Trophoblast cell (in vitro differentiated cells and primary cell): ENCODE measurements around the gene CELF6.

ENCODE experiments used
- DNase-seq, 2 donors: peaks; one replicate each; pipeline ENCODE4 v3.0.0-alpha.2; 2016
- H2AFZ ChIP-seq: 2 replicates; pipeline ENCODE4 v1.6.1; 2013; ENCODE audit warnings: low read length, moderate library complexity, mild to moderate bottlenecking; ENCODE audit not compliant: insufficient read depth, poor library complexity
- H2AK5ac ChIP-seq: 2 replicates; pipeline ENCODE4 v1.6.1; 2013; ENCODE audit warnings: mild to moderate bottlenecking, low read length
- H2BK120ac ChIP-seq: 2 replicates; pipeline ENCODE4 v1.6.1; 2013; ENCODE audit warnings: low read length, mild to moderate bottlenecking, moderate library complexity; ENCODE audit not compliant: insufficient read depth, poor library complexity
- H2BK12ac ChIP-seq: 2 replicates; pipeline ENCODE4 v1.6.1; 2013; ENCODE audit warnings: mild to moderate bottlenecking, low read length, moderate library complexity
- H2BK5ac ChIP-seq: 2 replicates; pipeline ENCODE4 v1.6.1; 2013; ENCODE audit warnings: low read length, low read depth, moderate library complexity, mild to moderate bottlenecking; ENCODE audit not compliant: poor library complexity
- H3K14ac ChIP-seq: 2 replicates; pipeline ENCODE4 v1.6.1; 2013; ENCODE audit warnings: mild to moderate bottlenecking, low read length
- H3K18ac ChIP-seq: 2 replicates; pipeline ENCODE4 v1.6.1; 2013; ENCODE audit warnings: mild to moderate bottlenecking, low read length
- H3K23ac ChIP-seq: 2 replicates; pipeline ENCODE4 v1.6.1; 2013; ENCODE audit warnings: low read length
- H3K27ac ChIP-seq: 2 replicates; pipeline ENCODE4 v1.5.1; 2013; ENCODE audit warnings: low read depth, mild to moderate bottlenecking, inconsistent platforms, low read length, moderate library complexity
- H3K27me3 ChIP-seq: 2 replicates; pipeline ENCODE4 v1.6.1; 2013; ENCODE audit warnings: inconsistent platforms, mild to moderate bottlenecking, low read length, moderate library complexity; ENCODE audit not compliant: insufficient read depth
- H3K36me3 ChIP-seq, 2 experiments: 1 replicate in 1 of 2; 2 replicates in 1 of 2; pipeline ENCODE4 v1.6.1; 2013; ENCODE audit warnings: low read length in 2 of 2, mild to moderate bottlenecking in 2 of 2, moderate library complexity in 1 of 2; ENCODE audit not compliant: insufficient read depth in 2 of 2, control insufficient read depth in 1 of 2
- H3K4ac ChIP-seq: 2 replicates; pipeline ENCODE4 v1.6.1; 2013; ENCODE audit warnings: low read depth, mild to moderate bottlenecking, low read length, moderate library complexity
- H3K4me1 ChIP-seq, 2 experiments: 1 replicate in 1 of 2; 2 replicates in 1 of 2; pipeline ENCODE4 v1.6.1; 2013; ENCODE audit warnings: low read length in 2 of 2, mild to moderate bottlenecking in 2 of 2, moderate library complexity in 1 of 2; ENCODE audit not compliant: insufficient read depth in 2 of 2, control insufficient read depth in 1 of 2
- H3K4me2 ChIP-seq: 2 replicates; pipeline ENCODE4 v1.6.1; 2013; ENCODE audit warnings: inconsistent platforms, mild to moderate bottlenecking, low read length, moderate library complexity
- H3K4me3 ChIP-seq: 2 replicates; pipeline ENCODE4 v1.5.1; 2013; ENCODE audit warnings: mild to moderate bottlenecking, low read depth, low read length, inconsistent platforms
- H3K79me1 ChIP-seq: one replicate; pipeline ENCODE4 v1.6.1; 2013; ENCODE audit warnings: low read length
- H3K79me2 ChIP-seq: 2 replicates; pipeline ENCODE4 v1.6.1; 2013; ENCODE audit warnings: low read length, mild to moderate bottlenecking; ENCODE audit not compliant: control insufficient read depth, insufficient read depth, poor library complexity
- H3K9ac ChIP-seq: 2 replicates; pipeline ENCODE4 v1.6.1; 2013; ENCODE audit warnings: mild to moderate bottlenecking, low read length
- H3K9me3 ChIP-seq: 2 replicates; pipeline ENCODE4 v1.6.1; 2013; ENCODE audit warnings: low read depth, mild to moderate bottlenecking, control low read depth, inconsistent platforms, low read length; ENCODE audit not compliant: insufficient read depth
- H4K12ac ChIP-seq: 2 replicates; pipeline ENCODE4 v1.6.1; 2013; ENCODE audit warnings: low read depth, mild to moderate bottlenecking, low read length, moderate library complexity
- H4K8ac ChIP-seq: 2 replicates; pipeline ENCODE4 v1.6.1; 2013; ENCODE audit warnings: low read depth, mild to moderate bottlenecking, low read length, moderate library complexity
- H4K91ac ChIP-seq: one replicate; pipeline ENCODE4 v1.6.1; 2013; ENCODE audit warnings: low read depth, mild to moderate bottlenecking, low read length, moderate library complexity
- WGBS: extraction: QIAGEN DNeasy Blood & Tissue Kit; methylation state at CpG from one replicate; pipeline ENCODE4 v1.1.7; 2013; ENCODE audit warnings: missing lambda C conversion rate; ENCODE audit not compliant: insufficient read length, insufficient coverage; ENCODE audit errors: extremely low coverage; 5-methylcytosine and 5-hydroxymethylcytosine counted together

CELF6 gene

GRCh38 chr15:72342385-72342784 lies 22.4 kb upstream of the CELF6 start:
- H2AFZ ChIP-seq: no peak overlapping the region
- no peak overlapping the region for H2BK120ac ChIP-seq
- no peak overlapping the region for H3K18ac ChIP-seq
- H2AK5ac ChIP-seq: no peak overlapping the region
- H3K4me1 ChIP-seq: peaks cover 0 to 6% of the 10 kb centered on the region in 2 experiments
- no peaks in the 10 kb centered on the region for H3K79me1 ChIP-seq
- no peak overlapping the region for H3K27ac ChIP-seq
- no peak overlapping the region for H3K14ac ChIP-seq
- H3K4me3 ChIP-seq: no peak overlapping the region
- H3K23ac ChIP-seq: no peak overlapping the region
- no peak overlapping the region for H4K8ac ChIP-seq
- H4K91ac ChIP-seq: no peak overlapping the region
- H2BK5ac ChIP-seq: no peak overlapping the region
- H2BK12ac ChIP-seq: no peak overlapping the region
- no peaks in the 10 kb centered on the region for H3K79me2 ChIP-seq
- H3K36me3 ChIP-seq: peaks cover 22 to 33% of the 10 kb centered on the region in 2 experiments
- no peak overlapping the region for H3K4ac ChIP-seq
- H3K4me2 ChIP-seq: no peak overlapping the region
- peaks cover 2% of the 10 kb centered on the region for H3K9me3 ChIP-seq
- no peak overlapping the region for H4K12ac ChIP-seq
- DNase-seq: peak; percentile 44 to 59
- H3K27me3 ChIP-seq: no peaks in the 10 kb centered on the region
- H3K9ac ChIP-seq: no peak overlapping the region
- no CpG with 5 or more reads among the region's 11 CpGs for WGBS

GRCh38 chr15:72341361-72341760 lies 21.4 kb upstream of the CELF6 start:
- peaks cover 2% of the 10 kb centered on the region for H3K9me3 ChIP-seq
- WGBS: no CpG with 5 or more reads among the region's 6 CpGs
- DNase-seq: no peak
- H3K14ac ChIP-seq: no peak overlapping the region
- no peak overlapping the region for H3K4me2 ChIP-seq
- no peak overlapping the region for H3K27ac ChIP-seq
- no peak overlapping the region for H2BK5ac ChIP-seq
- H4K8ac ChIP-seq: no peak overlapping the region
- no peaks in the 10 kb centered on the region for H3K79me2 ChIP-seq
- no peak overlapping the region for H3K18ac ChIP-seq
- no peaks in the 10 kb centered on the region for H3K79me1 ChIP-seq
- peaks cover 16 to 24% of the 10 kb centered on the region in 2 experiments for H3K36me3 ChIP-seq
- peak overlapping the region; percentile 78 for H3K23ac ChIP-seq
- H2AK5ac ChIP-seq: no peak overlapping the region
- H4K12ac ChIP-seq: no peak overlapping the region
- H4K91ac ChIP-seq: no peak overlapping the region
- no peak overlapping the region for H3K4ac ChIP-seq
- no peak overlapping the region for H2BK12ac ChIP-seq
- peaks cover 0 to 6% of the 10 kb centered on the region in 2 experiments for H3K4me1 ChIP-seq
- no peak overlapping the region for H3K4me3 ChIP-seq
- H3K27me3 ChIP-seq: no peaks in the 10 kb centered on the region
- H3K9ac ChIP-seq: no peak overlapping the region
- H2AFZ ChIP-seq: no peak overlapping the region
- no peak overlapping the region for H2BK120ac ChIP-seq

- no peak for DNase-seq
- Histone ChIP-seq H2BK12ac (no peak overlapping the region), H3K14ac (no peak overlapping the region), H3K4ac (no peak overlapping the region), H2AFZ (no peak overlapping the region), H3K27ac (no peak overlapping the region), H4K8ac (no peak overlapping the region), H3K18ac (no peak overlapping the region), H4K12ac (no peak overlapping the region), H2AK5ac (no peak overlapping the region), H4K91ac (no peak overlapping the region), H2BK5ac (no peak overlapping the region), H3K79me1 (no peaks in the 10 kb centered on the region), H3K79me2 (no peaks in the 10 kb centered on the region), H3K9ac (no peak overlapping the region), H3K36me3 (peaks cover 9 to 14% of the 10 kb centered on the region in 2 experiments), H3K4me2 (no peak overlapping the region), H2BK120ac (no peak overlapping the region), H3K9me3 (peaks cover 2% of the 10 kb centered on the region), H3K27me3 (no peaks in the 10 kb centered on the region), H3K4me1 (peaks cover 0 to 6% of the 10 kb centered on the region in 2 experiments), H3K23ac (no peak overlapping the region), H3K4me3 (no peak overlapping the region)
- WGBS: no CpG with 5 or more reads among the region's 1 CpG
Measured at GRCh38 chr15:72340366-72340765, 20.4 kb upstream of the CELF6 start.

GRCh38 chr15:72339777-72340177 lies 19.8 kb upstream of the CELF6 start:
- Histone ChIP-seq H3K4me3 (no peak overlapping the region), H3K79me2 (no peaks in the 10 kb centered on the region), H2AFZ (no peak overlapping the region), H4K91ac (no peak overlapping the region), H3K79me1 (no peaks in the 10 kb centered on the region), H3K4me2 (no peak overlapping the region), H3K9ac (no peak overlapping the region), H3K36me3 (peaks cover 6 to 11% of the 10 kb centered on the region in 2 experiments), H3K4me1 (peaks cover 0 to 6% of the 10 kb centered on the region in 2 experiments), H3K18ac (no peak overlapping the region), H3K4ac (no peak overlapping the region), H4K8ac (no peak overlapping the region), H2BK120ac (no peak overlapping the region), H2BK5ac (no peak overlapping the region), H2AK5ac (no peak overlapping the region), H3K23ac (no peak overlapping the region), H4K12ac (no peak overlapping the region), H3K27ac (no peak overlapping the region), H3K14ac (no peak overlapping the region), H3K9me3 (no peaks in the 10 kb centered on the region), H2BK12ac (no peak overlapping the region), H3K27me3 (no peaks in the 10 kb centered on the region)
- peak in 1 of 2 donors; percentile 55 for DNase-seq
- no CpG with 5 or more reads among the region's 3 CpGs for WGBS
